HEK293 (cell line): Measurements from ENCODE around the gene RPS10.

ENCODE experiments used
- CTCF ChIA-PET: fragments of 350-600 bp; formaldehyde crosslinking; extraction: SDS; loops from one replicate; lab custom pipeline; 2021; ENCODE audit warnings: antibody characterized with exemption; lab: Yijun Ruan, JAX
- POLR2A ChIA-PET: fragments of 300-600 bp; formaldehyde crosslinking; extraction: SDS; loops from one replicate; lab custom pipeline; 2020; ENCODE audit warnings: antibody characterized with exemption, inconsistent platforms; lab: Yijun Ruan, JAX
- H3K27ac ChIP-seq: fragments of 200-500 bp; sonication (Bioruptor generic); 2 replicates; pipeline ENCODE4 v1.5.1; 2014; ENCODE audit warnings: low read depth, low read length, control low read depth, inconsistent platforms; ENCODE audit errors: extremely low read depth
- H3K36me3 ChIP-seq, 2 experiments: fragments of 200-500 bp in 1 of 2; sonication (Bioruptor generic) in 1 of 2; 1 replicate in 1 of 2; 2 replicates in 1 of 2; pipeline ENCODE4 v1.5.1; 2014 to 2017; ENCODE audit warnings: inconsistent platforms in 2 of 2, low read length in 2 of 2; ENCODE audit not compliant: control insufficient read depth in 2 of 2, insufficient read depth in 1 of 2
- H3K4me1 ChIP-seq: fragments of 200-500 bp; sonication (Bioruptor generic); 2 replicates; pipeline ENCODE4 v1.5.1; 2014; ENCODE audit warnings: mild to moderate bottlenecking, low read length, inconsistent platforms; ENCODE audit not compliant: control insufficient read depth, insufficient read depth
- H3K4me3 ChIP-seq: 2 replicates; pipeline ENCODE4 v1.5.1; 2011; ENCODE audit warnings: low read depth, mild to moderate bottlenecking, control low read depth, low read length, moderate library complexity
- H3K9me3 ChIP-seq: fragments of 200-500 bp; sonication (Bioruptor generic); 2 replicates; pipeline ENCODE4 v1.5.1; 2014; ENCODE audit warnings: low read depth, low read length, inconsistent platforms; ENCODE audit not compliant: control insufficient read depth, insufficient read depth
- SCRT2 ChIP-seq: fragments of 450-650 bp; formaldehyde crosslinking; IDR thresholded peaks from 2 replicates; pipeline ENCODE4 v1.5.1; 2016; ENCODE audit warnings: missing biosample characterization, missing genetic modification characterization
- SETDB1 ChIP-seq: IDR thresholded peaks from one replicate; pipeline ENCODE4 v1.6.1; 2017; ENCODE audit warnings: mild to moderate bottlenecking, low read length, moderate library complexity, mixed read lengths; ENCODE audit not compliant: insufficient read length
- SP2 ChIP-seq: fragments of 450-650 bp; formaldehyde crosslinking; IDR thresholded peaks from 2 replicates; pipeline ENCODE4 v1.5.1; 2016; ENCODE audit warnings: missing biosample characterization, missing genetic modification characterization
- TCF7L2 ChIP-seq: IDR thresholded peaks from 2 replicates; pipeline ENCODE4 v1.6.1; 2011; ENCODE audit warnings: low read depth, mild to moderate bottlenecking, inconsistent platforms, low read length, moderate library complexity, borderline replicate concordance
- WT1 ChIP-seq: fragments of 450-650 bp; formaldehyde crosslinking; IDR thresholded peaks from 2 replicates; pipeline ENCODE4 v1.5.1; 2016; ENCODE audit warnings: missing biosample characterization, missing genetic modification characterization
- YY1 ChIP-seq: fragments of 450-650 bp; formaldehyde crosslinking; IDR thresholded peaks from 2 replicates; pipeline ENCODE4 v1.5.1; 2018; ENCODE audit warnings: missing biosample characterization, missing genetic modification characterization
- ZFHX2 ChIP-seq: fragments of 450-650 bp; formaldehyde crosslinking; conservative IDR thresholded peaks from 2 replicates; pipeline ENCODE4 v1.5.1; 2016; ENCODE audit warnings: missing biosample characterization, missing genetic modification characterization
- ZNF10 ChIP-seq: fragments of 450-650 bp; formaldehyde crosslinking; IDR thresholded peaks from 2 replicates; pipeline ENCODE4 v1.5.1; 2017; ENCODE audit warnings: missing biosample characterization, missing genetic modification characterization
- ZNF132 ChIP-seq: fragments of 450-650 bp; formaldehyde crosslinking; IDR thresholded peaks from 2 replicates; pipeline ENCODE4 v1.5.1; 2017; ENCODE audit warnings: missing biosample characterization, missing genetic modification characterization, borderline replicate concordance
- ZNF133 ChIP-seq: fragments of 450-650 bp; formaldehyde crosslinking; IDR thresholded peaks from 2 replicates; pipeline ENCODE4 v1.5.1; 2016; ENCODE audit warnings: missing biosample characterization, missing genetic modification characterization
- ZNF16 ChIP-seq: fragments of 450-650 bp; formaldehyde crosslinking; IDR thresholded peaks from 2 replicates; pipeline ENCODE4 v1.5.1; 2016; ENCODE audit warnings: low read depth, missing biosample characterization, missing genetic modification characterization
- ZNF2 ChIP-seq: fragments of 450-650 bp; formaldehyde crosslinking; IDR thresholded peaks from 2 replicates; pipeline ENCODE4 v1.5.1; 2016; ENCODE audit warnings: missing biosample characterization, missing genetic modification characterization
- ZNF26 ChIP-seq: fragments of 450-650 bp; formaldehyde crosslinking; IDR thresholded peaks from 2 replicates; pipeline ENCODE4 v1.5.1; 2016; ENCODE audit warnings: missing biosample characterization, missing genetic modification characterization
- ZNF366 ChIP-seq: fragments of 450-650 bp; formaldehyde crosslinking; conservative IDR thresholded peaks from 2 replicates; pipeline ENCODE4 v1.5.1; 2016; ENCODE audit warnings: missing biosample characterization, missing genetic modification characterization
- ZNF514 ChIP-seq: fragments of 450-650 bp; formaldehyde crosslinking; IDR thresholded peaks from 2 replicates; pipeline ENCODE4 v1.5.1; 2016; ENCODE audit warnings: missing biosample characterization, missing genetic modification characterization
- ZNF623 ChIP-seq: fragments of 450-650 bp; formaldehyde crosslinking; IDR thresholded peaks from 2 replicates; pipeline ENCODE4 v1.5.1; 2016; ENCODE audit warnings: missing biosample characterization, missing genetic modification characterization
- ZNF837 ChIP-seq: fragments of 450-650 bp; formaldehyde crosslinking; IDR thresholded peaks from 2 replicates; pipeline ENCODE4 v1.5.1; 2016; ENCODE audit warnings: missing biosample characterization, missing genetic modification characterization
- ZXDB ChIP-seq: fragments of 450-650 bp; formaldehyde crosslinking; IDR thresholded peaks from 2 replicates; pipeline ENCODE4 v1.5.1; 2016; ENCODE audit warnings: missing biosample characterization, missing genetic modification characterization
- TF ChIP-seq, protein P1 (sequence below): fragments of 450-650 bp; formaldehyde crosslinking; conservative IDR thresholded peaks from 2 replicates; pipeline ENCODE4 v1.5.1; 2016; ENCODE audit warnings: low read depth, missing biosample characterization, missing genetic modification characterization

RPS10 gene

GRCh38 chr6:34474754-34475153, 48.9 kb upstream of the RPS10 start:
- POLR2A ChIA-PET = interaction anchor here (1.1 to 1.6 kb wide), 2 partner anchors 9 to 60 kb away, joined by 3 to 7 read pairs; partner anchors contain the start of gene PACSIN1
- TF ChIP-seq WT1 (tag by site-specific recombination) (no peak), ZNF623 (tag by site-specific recombination) (peak; percentile 91)
- TF ChIP-seq, all 188 proteins: peak for 1
- Histone ChIP-seq H3K36me3 (no peaks in the 10 kb centered on the region), H3K4me1 (no peaks in the 10 kb centered on the region), H3K9me3 (no peaks in the 10 kb centered on the region), H3K27ac (no peak overlapping the region), H3K4me3 (no peak overlapping the region)
- CTCF ChIA-PET = interaction anchor here (0.8 to 1.7 kb wide), 3 partner anchors 14 to 311 kb away, joined by 3 to 9 read pairs (median 4); no protein-coding TSS in a partner anchor

GRCh38 chr6:34473967-34474366, 48.1 kb upstream of the RPS10 start:
- H3K4me3 ChIP-seq = no peak overlapping the region
- no peaks in the 10 kb centered on the region for H3K9me3 ChIP-seq
- POLR2A ChIA-PET = no interaction called here
- no peaks in the 10 kb centered on the region for H3K4me1 ChIP-seq
- no peaks in the 10 kb centered on the region for H3K36me3 ChIP-seq
- CTCF ChIA-PET = interaction anchor here (0.8 kb wide), 1 partner anchor 14 kb away, joined by 4 read pairs; no protein-coding TSS in a partner anchor
- H3K27ac ChIP-seq = no peak overlapping the region
- TF ChIP-seq ZNF26 = 0 out of 2 replicates have a peak, but pooled peaks have one; percentile 21
- no peak for TF ChIP-seq ZNF16 (tag by site-specific recombination)
- TF ChIP-seq ZNF837 (tag by site-specific recombination) = no peak
- TF ChIP-seq SETDB1 = peak; percentile 66

- Histone ChIP-seq H3K4me3 (no peak overlapping the region), H3K4me1 (no peaks in the 10 kb centered on the region), H3K27ac (no peak overlapping the region), H3K36me3 (no peaks in the 10 kb centered on the region), H3K9me3 (no peaks in the 10 kb centered on the region)
- ChIA-PET POLR2A (no interaction called here), CTCF (interaction anchor here (1.6 to 2.3 kb wide), 2 partner anchors 10 to 13 kb away, joined by 3 to 11 read pairs; no protein-coding TSS in a partner anchor)
- TF ChIP-seq ZNF366 (tag by site-specific recombination) (no peak), ZNF2 (no peak), ZNF132 (no peak), ZFHX2 (tag by site-specific recombination) (no peak), TCF7L2 (no peak), ZXDB (tag by site-specific recombination) (no peak), YY1 (tag by site-specific recombination) (no peak), SP2 (no peak), ZNF514 (tag by site-specific recombination) (no peak), ZNF10 (no peak), SCRT2 (tag by site-specific recombination) (no peak), ZNF133 (tag by site-specific recombination) (no peak)
- TF ChIP-seq, protein P1, sequence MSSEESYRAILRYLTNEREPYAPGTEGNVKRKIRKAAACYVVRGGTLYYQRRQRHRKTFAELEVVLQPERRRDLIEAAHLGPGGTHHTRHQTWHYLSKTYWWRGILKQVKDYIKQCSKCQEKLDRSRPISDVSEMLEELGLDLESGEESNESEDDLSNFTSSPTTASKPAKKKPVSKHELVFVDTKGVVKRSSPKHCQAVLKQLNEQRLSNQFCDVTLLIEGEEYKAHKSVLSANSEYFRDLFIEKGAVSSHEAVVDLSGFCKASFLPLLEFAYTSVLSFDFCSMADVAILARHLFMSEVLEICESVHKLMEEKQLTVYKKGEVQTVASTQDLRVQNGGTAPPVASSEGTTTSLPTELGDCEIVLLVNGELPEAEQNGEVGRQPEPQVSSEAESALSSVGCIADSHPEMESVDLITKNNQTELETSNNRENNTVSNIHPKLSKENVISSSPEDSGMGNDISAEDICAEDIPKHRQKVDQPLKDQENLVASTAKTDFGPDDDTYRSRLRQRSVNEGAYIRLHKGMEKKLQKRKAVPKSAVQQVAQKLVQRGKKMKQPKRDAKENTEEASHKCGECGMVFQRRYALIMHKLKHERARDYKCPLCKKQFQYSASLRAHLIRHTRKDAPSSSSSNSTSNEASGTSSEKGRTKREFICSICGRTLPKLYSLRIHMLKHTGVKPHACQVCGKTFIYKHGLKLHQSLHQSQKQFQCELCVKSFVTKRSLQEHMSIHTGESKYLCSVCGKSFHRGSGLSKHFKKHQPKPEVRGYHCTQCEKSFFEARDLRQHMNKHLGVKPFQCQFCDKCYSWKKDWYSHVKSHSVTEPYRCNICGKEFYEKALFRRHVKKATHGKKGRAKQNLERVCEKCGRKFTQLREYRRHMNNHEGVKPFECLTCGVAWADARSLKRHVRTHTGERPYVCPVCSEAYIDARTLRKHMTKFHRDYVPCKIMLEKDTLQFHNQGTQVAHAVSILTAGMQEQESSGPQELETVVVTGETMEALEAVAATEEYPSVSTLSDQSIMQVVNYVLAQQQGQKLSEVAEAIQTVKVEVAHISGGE = no peak
These were observed 46.6 kb upstream of the RPS10 start for GRCh38 chr6:34472425-34472824.
